Activated CD8-positive, alpha-beta memory T cell treated with anti-CD3 and anti-CD28 coated beads for 1 hour (primary cell): ENCODE data around the gene PWWP2B.

Experiments used
- DNase-seq, 2 donors: peaks; one replicate each; pipeline ENCODE4 v3.0.0-alpha.2; 2020; ENCODE audit warnings: low read depth in 1 of 2; ENCODE audit errors: extremely low read depth in 1 of 2

Gene PWWP2B

DNA sequence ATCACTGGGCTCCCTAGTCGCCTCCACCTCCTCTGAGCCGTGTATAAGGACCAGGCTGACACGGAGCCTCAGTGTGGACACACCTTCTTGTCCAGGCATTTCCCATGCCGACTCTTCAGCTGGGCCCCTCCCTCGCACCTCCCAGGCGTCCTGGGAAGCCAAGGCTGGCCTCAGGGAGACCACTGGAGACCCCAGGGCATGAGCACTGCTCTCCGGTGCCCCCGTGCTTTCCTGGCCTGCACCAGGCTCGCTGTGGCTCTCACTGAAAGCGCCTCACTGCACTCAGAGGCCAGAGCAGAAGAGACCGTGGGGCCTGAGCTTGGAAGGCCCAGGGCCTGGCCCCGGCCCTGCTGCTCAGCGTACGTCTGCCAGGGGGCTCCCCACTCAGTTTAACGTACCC is 33.6 kb upstream of the PWWP2B start:
- DNase-seq = no peak

GRCh38 chr10:132363921-132364593 is 32.9 kb upstream of the PWWP2B start:
- no peak for DNase-seq

GRCh38 chr10:132364594-132364970 is 32.4 kb upstream of the PWWP2B start:
- no peak for DNase-seq

GRCh38 chr10:132365102-132365501 is 31.9 kb upstream of the PWWP2B start:
- DNase-seq = no peak

- DNase-seq = no peak
These were observed 31.0 kb upstream of the PWWP2B start for GRCh38 chr10:132366006-132366405.

GRCh38 chr10:132366499-132366898 is 30.5 kb upstream of the PWWP2B start:
- no peak for DNase-seq

DNA sequence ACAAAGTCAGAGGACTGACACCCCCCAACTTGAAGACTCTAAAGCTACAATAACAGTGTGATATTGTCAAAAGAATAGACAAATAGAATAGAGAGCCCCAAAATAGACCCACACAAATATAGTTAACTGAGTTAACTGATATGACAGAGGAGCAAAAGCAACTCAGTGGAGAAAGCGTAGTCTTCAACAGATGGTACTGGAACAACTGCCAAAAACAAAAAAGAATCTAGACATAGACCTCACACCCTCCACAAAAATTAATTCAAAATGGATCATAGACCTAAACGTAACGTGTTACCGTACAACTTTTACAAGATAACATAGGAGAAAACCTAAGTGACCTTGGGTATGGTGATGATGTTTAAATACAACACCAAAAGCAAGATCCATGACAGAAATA is 28.6 kb upstream of the PWWP2B start:
- no peak for DNase-seq

DNA sequence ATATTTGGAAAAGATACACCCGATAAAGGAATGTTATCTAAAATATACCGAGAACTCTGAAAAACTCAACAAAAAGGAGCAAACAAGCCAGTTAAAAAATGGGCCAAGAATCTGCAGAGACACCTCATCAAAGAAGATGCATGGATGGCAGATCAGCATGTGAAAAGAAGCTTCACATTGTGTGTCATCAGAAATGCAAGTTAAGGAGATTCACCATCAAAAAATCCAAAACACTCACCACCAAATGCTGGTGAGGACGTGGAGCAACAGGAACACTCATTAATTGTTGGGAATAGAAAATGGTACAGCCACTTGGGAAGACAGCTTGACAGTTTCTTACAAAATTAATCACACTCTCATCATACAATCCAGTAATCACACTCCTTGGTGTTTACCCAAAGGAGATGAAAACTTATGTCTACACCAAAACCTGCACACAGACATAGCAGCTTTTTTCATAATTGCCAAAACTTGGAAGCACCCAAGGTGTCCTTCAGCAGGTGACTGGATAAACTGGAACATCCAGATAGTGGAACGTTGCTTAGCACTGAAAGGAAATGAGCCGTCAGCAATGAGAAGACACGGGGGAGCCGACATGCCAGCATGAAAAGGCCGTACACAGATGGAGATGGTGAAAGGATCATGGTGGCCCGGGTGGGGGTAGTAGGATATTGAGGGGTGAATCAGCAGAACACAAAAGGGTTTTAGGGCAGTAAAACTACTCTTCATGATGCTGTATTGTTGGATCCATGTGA is 27.9 kb upstream of the PWWP2B start:
- DNase-seq = no peak

- DNase-seq = no peak
These were observed 27.3 kb upstream of the PWWP2B start for GRCh38 chr10:132369636-132370185.

DNA sequence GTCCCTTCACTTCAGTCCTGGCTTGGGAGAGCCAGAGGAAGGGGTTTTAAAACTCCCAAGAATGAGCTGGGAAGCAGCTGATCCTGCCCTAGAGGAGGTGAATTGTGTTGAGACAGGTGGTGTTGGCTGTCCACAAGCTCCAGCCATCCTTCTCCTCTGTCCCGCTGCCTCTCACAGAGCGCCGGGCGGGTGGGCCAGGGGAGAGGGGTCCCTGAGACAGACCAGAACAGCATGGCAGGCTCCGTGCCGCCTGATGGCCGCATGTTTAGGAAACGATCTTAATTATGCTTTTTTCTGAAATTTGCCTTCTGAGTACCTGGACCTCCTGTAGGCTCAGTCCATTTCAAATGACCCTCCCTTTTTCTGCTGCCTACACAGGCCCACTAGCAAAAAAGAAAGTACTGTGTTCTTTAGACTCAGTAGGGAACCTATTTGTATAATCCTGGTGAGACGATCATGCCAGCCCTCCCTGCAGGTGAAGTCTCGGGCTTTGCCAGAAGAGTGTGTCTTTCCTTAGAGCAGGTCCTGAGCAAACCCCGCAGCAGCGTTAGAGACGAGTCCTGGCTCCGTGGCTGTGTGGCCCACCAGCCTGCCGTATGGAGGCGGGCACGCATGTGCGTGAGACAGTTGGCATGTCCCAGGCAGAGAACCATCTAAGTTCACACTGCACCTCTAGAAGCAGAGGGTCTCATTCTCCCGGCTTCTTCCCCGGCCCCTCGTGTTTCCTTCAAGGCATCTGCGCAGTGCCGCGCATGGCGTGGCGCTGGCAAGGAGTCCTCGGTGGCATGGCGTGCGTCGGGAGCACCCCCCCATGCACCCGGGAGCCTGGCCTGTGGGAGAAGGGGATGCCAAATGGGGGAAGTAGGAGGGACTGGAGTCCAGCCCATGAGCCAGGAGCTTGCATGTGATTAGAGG is 26.3 kb upstream of the PWWP2B start:
- DNase-seq = no peak

- no peak for DNase-seq
These were observed 25.3 kb upstream of the PWWP2B start for GRCh38 chr10:132371641-132372081.

- DNase-seq = no peak
These were observed 24.4 kb upstream of the PWWP2B start for GRCh38 chr10:132372516-132373095.

DNA sequence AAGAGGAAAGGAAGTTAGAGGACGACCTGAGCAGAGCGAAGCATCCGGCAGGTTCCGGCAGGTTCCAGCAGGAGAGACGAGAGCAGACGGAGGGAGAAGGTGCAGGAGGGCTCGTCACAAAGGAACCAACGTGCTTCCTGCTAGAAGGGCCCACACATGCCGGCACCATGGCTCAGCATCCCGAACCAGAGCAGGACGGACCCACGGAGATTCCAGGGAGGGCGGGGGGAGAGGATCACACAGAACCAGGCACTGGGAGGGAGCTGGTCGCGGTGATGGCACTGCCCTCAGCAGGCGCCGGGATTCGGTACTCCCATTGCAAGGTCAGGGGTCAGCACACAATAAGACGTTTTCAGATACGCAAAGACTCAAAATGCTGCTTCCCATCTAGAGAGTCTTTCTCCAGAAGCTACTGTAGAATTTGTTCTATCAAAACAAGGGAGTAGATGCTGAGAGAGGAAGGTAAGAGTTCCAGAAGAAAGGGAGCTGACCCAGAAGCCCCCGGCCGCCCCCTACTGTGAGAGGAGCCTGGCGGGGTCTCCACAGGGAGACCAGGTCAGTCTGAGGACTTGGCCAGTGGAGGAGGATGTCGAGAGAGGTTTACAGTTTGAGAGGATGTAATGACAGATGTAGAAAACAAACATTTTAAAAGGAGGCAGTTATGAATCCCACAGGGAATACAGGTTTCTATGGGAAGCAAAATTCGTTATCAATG is 23.6 kb upstream of the PWWP2B start:
- no peak for DNase-seq

- no peak for DNase-seq
These were observed 22.8 kb upstream of the PWWP2B start for GRCh38 chr10:132374176-132374575.

GRCh38 chr10:132374612-132375011 is 22.4 kb upstream of the PWWP2B start:
- no peak for DNase-seq

- no peak for DNase-seq
These were observed 21.7 kb upstream of the PWWP2B start for GRCh38 chr10:132375116-132375794.

GRCh38 chr10:132375795-132376297 is 21.2 kb upstream of the PWWP2B start:
- DNase-seq = no peak

DNA sequence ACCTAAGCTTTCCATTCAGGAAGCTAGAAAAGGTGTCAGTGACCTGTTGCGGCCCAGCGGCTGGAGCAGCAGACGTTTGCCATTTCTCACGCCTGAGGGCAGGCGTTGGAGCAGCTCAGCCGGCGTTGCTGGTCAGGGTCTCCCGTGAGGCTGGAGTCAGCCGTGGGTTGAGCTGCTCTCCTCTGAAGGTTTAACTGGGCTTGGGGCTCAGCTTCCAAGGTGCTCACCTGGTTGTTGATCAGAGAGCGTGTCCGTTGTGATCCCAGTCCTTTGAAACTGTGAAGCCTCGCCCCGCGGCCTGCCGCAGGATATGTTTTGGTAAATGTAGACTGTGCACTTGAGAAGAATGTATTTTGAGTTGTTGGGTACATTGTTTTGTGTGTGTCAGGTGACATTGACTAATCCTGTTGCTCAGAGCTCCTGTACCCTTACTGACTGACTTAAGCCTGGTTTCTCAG is 20.6 kb upstream of the PWWP2B start:
- no peak for DNase-seq

DNA sequence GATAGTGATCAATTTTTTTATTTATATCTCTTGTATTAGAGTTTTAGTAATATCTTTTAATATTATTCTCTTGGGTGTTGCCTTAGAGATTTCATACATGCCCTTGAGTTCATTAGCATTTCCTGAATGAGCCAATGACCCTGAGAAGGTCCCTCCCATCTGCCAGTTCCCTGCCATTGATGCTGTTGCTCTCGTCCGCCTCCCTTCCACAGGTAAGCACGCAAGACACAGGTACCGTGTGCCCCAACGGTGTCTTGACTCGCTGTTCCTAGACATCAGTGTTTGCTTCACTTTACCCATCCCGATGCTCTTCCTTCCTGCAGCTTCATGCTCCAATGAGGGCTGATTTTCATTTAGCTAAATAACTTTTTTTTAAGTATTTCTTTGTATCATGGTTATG is 19.7 kb upstream of the PWWP2B start:
- DNase-seq = no peak
